ENCODE measurements around the gene NRG2. TPM values are rescaled to one million over a fixed set of nuclear protein-coding genes. Genes with fewer than 3 reads are reported as not detected.

The NRG2 gene
- total RNA-seq, 4 donors from 2014 or later: 5.3 to 8.8 (median 7.5) TPM

GRCh38 chr5:139812323-139812722 is 230.8 kb downstream of the NRG2 start:
- 85 to 91% methylated on average over 5 of the region's 5 CpGs for WGBS, 2 donors
- H3K4me3 ChIP-seq (ENCODE audit: low read depth, poor library complexity, severe bottlenecking): no peak overlapping the region
- TF ChIP-seq POLR2A (IDR thresholded peaks at IDR 0.05) (no peak), CTCF (IDR thresholded peaks at IDR 0.05) (no peak)
- intact Hi-C loops (cut with DNase I; ENCODE audit: low total_unique reads): no loop called here
- DNase-seq (ENCODE audit: low spot score in 2 of 2): no peak

GRCh38 chr5:139811274-139811607 is 231.9 kb downstream of the NRG2 start:
- TF ChIP-seq POLR2A (IDR thresholded peaks at IDR 0.05) (no peak), CTCF (IDR thresholded peaks at IDR 0.05) (no peak)
- no peak for DNase-seq (ENCODE audit: low spot score in 2 of 2)
- WGBS, 2 donors: 37 to 69% methylated on average over 2 of the region's 2 CpGs
- H3K4me3 ChIP-seq (ENCODE audit: low read depth, poor library complexity, severe bottlenecking): no peak overlapping the region
- intact Hi-C loops (cut with DNase I; ENCODE audit: low total_unique reads): no loop called here

- TF ChIP-seq CTCF (IDR thresholded peaks at IDR 0.05) (no peak), POLR2A (IDR thresholded peaks at IDR 0.05) (no peak)
- WGBS, 2 donors: 88 to 93% methylated on average over 8 of the region's 8 CpGs
- DNase-seq (ENCODE audit: low spot score in 2 of 2): no peak
- no peak overlapping the region for H3K4me3 ChIP-seq (ENCODE audit: low read depth, poor library complexity, severe bottlenecking)
- intact Hi-C loops (cut with DNase I; ENCODE audit: low total_unique reads): no loop called here
These were observed 232.5 kb downstream of the NRG2 start for GRCh38 chr5:139810341-139811273.

GRCh38 chr5:139809331-139809810 is 233.7 kb downstream of the NRG2 start:
- TF ChIP-seq POLR2A (IDR thresholded peaks at IDR 0.05): no peak
- TF ChIP-seq CTCF (IDR thresholded peaks at IDR 0.05): no peak
- WGBS, 2 donors: 96 to 100% methylated on average over 1 to 11 of the region's 11 CpGs
- intact Hi-C loops (cut with DNase I; ENCODE audit: low total_unique reads): no loop called here

GRCh38 chr5:139808481-139809330 is 234.4 kb downstream of the NRG2 start:
- no peak for DNase-seq (ENCODE audit: low spot score in 2 of 2)
- 43 to 49% methylated on average over 15 to 16 of the region's 19 CpGs for whole genome bisulfite sequencing, 2 donors
- TF ChIP-seq POLR2A (IDR thresholded peaks at IDR 0.05) (no peak), CTCF (IDR thresholded peaks at IDR 0.05) (no peak)
- H3K4me3 ChIP-seq (ENCODE audit: low read depth, poor library complexity, severe bottlenecking): no peak overlapping the region
- intact Hi-C loops (cut with DNase I; ENCODE audit: low total_unique reads): no loop called here

More at GRCh38 chr5:139809331-139809810, 233.7 kb downstream of the NRG2 start:
- no peak overlapping the region for H3K4me3 ChIP-seq (ENCODE audit: low read depth, poor library complexity, severe bottlenecking)
- no peak for DNase-seq (ENCODE audit: low spot score in 2 of 2)
